GM21737 (cell line): ENCODE measurements around the gene MBNL1.
"Not testable (repeated sequence)": the region's sequence is repeated elsewhere in the genome, so short reads cannot be mapped to it uniquely, and the experiment has no call there.

Experiments
- ATAC-seq: cut with Tn5 transposase; IDR thresholded peaks from one replicate; pipeline ENCODE4 v1.9.1; 2021; ENCODE audit warnings: mild to moderate bottlenecking, moderate library complexity; ENCODE audit not compliant: unreplicated experiment

MBNL1 gene

DNA sequence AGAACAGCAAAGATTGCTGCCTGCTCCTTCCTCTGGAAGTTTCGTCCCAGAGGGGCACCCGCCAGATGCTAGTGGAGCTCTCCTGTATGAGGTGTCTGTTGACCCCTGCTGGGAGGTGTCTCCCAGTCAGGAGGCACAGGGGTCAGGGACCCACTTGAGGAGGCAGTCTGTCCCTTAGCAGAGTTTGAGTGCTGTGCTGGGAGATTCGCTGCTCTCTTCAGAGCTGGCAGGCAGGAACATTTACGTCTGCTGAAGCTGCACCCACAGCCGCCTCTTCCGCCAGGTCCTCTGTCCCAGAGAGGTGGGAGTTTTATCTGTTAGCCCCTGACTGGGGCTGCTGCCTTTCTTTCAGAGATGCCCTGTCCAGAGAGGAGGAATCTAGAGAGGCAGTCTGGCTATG lies 103.9 kb downstream of the MBNL1 start:
- not testable (repeated sequence) for ATAC-seq

- ATAC-seq, result no peak
Observed at GRCh38 chr3:152373379-152373778, 104.7 kb downstream of the MBNL1 start.

DNA sequence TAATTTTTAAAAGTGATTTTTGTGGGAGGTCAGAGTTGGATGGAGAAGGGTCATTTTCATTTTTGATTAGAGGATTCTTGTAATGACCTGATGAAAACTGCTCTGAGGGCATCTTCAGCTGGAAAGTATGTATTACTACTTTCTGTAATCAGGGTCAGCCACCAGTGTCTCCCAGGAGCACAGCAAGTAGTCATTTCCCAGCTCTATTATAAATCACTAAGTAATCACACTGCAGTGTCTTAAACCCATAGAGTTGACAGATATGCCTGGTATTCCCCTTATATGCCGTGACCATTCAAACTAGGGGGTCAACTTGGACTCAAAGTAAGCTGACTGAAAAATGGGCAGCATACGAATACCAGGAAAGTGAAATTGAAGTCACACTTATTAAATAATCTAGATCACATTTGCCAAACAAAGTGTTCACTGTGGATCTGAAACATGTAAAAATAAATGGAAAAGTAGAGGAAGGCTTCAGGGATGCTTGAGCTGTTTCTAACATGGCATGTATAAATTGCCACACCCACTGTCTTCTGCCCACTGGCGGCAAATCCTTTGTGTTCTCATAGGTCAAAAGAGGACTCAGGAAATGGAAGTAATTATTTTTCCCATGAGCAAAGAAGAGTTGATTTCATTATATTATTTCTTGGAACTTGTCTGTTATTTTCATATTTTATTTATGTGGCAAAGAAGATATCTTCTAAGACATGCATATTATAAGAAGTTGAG lies 105.7 kb downstream of the MBNL1 start:
- no peak for ATAC-seq

DNA sequence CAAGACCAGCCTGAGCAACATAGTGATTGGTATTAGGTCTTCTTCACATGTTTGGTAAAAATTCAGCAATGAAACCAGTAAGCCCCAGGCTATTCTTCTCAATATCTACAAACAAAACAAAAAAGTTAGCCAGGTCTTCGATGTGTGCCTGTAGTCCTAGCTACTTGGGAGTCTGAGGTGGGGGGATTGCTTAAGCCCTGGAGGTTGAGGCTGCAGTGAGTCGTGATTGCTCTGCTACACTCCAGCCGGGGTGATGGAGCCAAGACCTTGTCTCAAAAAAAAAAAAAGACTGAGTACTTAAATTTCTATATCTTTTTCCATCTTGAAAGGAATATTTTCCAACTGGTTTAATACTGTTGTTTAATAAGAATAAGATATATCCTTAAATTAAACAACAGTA lies 106.8 kb downstream of the MBNL1 start:
- ATAC-seq, result no peak

DNA sequence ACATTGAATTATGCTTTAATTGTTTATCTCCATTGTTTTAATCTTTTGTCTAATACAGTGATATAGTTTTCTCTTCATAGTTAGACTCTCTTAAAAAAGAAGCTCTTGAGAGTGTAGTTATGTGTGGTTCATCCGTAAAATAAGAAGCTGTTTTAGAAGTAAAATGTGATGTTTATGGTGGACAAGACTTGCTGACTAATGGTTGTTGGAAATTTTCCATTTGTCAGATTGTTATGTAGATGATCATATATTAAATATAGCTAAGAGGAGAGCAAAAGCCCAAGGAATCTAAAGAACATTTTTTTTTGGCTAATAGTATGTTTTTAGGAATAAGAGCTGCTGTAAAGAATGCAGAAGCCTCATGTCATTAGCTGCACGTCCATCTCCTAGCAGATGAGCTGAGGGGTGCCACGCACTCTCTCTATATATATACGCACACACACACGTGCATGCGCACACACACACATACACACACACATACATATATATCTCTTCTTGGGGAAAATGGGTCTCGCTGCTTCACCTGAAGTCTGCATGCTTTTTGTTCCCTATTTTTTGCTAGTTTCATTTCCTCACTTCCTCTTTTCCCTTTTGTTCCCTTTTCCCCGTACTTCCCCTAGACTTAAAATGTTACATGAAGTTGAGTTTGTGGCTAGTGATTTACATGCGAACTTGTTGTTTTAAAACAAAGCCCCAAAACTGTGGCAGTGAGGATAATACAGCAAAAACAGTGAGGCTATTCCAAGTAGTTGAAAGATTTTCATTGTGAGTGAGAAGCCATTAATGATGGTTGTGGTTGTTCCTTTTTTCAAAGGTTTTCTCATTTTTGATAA lies 107.8 kb downstream of the MBNL1 start:
- ATAC-seq, result peak; percentile 75

GRCh38 chr3:152377184-152377570 lies 108.4 kb downstream of the MBNL1 start:
- peak; percentile 20 for ATAC-seq

DNA sequence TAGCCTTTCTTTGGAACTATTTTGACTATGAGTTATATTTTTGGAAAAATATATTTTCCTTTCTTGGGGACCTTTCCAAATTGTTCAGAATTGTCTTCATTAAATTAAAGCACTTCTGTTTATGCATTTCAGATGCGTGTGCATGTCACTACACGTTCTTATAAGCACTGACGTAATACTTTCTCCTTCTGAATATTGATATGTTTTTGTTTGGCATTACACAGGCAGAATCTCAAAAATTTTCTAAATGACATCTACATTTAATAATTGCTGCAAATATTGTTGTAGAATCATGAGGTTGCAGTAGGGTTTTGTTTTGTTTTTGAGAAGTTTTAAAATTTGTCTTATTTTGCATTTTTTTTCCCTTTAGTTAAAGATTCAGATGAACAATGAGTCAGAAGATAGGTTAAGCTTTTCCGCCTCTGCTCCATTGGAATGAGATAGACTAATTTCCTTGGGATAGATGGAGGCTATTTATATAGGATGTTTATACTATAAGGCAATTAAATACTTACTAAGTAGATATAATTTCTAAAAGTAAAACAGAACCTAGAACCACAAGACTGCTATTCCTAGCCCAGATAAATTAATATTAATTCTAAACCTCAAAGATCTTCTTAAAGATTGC lies 110.8 kb downstream of the MBNL1 start:
- no peak for ATAC-seq

GRCh38 chr3:152380043-152380442 lies 111.3 kb downstream of the MBNL1 start:
- no peak for ATAC-seq

- ATAC-seq, result no peak
Observed at GRCh38 chr3:152381881-152382295, 113.2 kb downstream of the MBNL1 start.

- ATAC-seq, result no peak
Observed at GRCh38 chr3:152382312-152383135, 113.8 kb downstream of the MBNL1 start.

DNA sequence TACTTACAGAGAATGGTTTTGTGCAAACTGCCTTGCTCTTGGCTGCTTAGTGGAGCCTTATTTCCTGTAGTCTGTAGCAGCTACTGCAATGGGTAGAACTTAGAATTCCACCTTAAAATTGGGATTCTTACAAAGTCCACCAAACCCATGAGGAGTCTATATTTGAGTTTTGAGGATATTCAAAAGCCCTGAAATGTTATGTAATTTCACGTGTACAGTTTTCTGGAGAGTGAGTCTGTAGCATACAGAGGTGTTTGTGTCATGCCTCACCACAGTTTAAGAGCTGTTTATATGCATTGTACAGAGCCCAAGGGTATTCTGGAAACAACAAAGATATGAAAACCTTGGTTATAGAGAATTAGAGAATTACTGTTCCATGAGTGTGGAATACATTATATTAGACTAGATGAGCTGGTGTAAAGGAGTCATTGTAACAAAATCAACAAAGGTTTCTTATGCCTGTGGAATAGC lies 114.4 kb downstream of the MBNL1 start:
- no peak for ATAC-seq

DNA sequence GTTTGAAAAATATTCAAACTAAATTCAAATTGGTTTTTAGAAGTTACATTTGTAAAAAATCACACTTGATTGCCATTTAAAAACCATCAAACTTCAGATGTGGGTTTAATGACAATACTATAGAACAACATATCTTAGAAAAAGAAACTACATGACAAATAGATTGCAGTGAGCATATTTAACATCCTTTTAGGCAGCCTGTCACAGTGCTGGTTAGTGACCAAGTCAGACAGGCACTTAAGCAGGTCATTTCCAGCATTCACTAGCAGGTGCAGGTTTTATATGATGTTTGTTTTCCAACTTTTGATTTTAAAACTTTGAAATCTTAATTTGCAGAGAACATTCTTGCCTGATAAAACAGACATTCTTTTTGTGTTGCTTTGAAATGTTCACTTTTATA lies 115.7 kb downstream of the MBNL1 start:
- no peak for ATAC-seq

- no peak for ATAC-seq
Observed at GRCh38 chr3:152385761-152386160, 117.0 kb downstream of the MBNL1 start.

DNA sequence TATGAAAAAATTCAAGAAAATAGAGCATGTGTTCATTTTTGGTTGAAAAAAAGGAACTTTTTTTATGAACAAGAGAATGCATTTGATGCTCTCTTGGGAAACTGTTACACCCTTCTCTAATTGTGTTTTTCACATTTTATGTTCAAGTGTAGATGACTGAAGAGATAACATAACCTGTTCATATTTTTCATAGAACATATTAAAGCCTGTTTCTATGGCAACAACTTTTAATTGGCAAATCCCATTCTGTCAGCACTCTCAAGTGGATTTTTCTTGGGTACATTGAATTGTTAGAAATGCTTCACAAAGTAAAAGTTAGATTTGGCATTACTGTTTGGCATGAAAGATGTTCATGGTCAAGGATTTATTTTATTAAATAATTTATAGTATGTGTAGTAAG lies 117.5 kb downstream of the MBNL1 start:
- no peak for ATAC-seq

- no peak for ATAC-seq
Observed at GRCh38 chr3:152388631-152389030, 119.9 kb downstream of the MBNL1 start.

GRCh38 chr3:152389316-152389934 lies 120.7 kb downstream of the MBNL1 start:
- ATAC-seq, result no peak

DNA sequence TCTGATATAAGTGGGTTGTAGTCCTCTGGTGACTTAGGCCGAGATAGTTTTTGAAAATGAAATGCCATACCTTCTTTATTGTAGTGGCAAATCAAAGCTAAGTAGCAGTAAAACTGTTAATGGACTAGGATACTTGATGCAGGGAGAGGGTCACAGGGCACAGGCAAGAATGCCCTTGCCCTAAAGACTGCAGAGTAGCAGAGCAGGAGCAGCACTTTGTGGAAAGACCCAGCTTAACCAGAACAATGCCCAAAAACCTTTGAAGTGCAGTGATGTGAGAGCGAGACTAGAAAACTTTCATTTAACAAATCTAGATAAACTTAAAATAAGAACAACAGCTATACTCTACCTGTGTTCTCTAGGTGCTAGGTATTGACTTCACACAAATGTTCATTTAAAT lies 121.9 kb downstream of the MBNL1 start:
- ATAC-seq, result no peak

DNA sequence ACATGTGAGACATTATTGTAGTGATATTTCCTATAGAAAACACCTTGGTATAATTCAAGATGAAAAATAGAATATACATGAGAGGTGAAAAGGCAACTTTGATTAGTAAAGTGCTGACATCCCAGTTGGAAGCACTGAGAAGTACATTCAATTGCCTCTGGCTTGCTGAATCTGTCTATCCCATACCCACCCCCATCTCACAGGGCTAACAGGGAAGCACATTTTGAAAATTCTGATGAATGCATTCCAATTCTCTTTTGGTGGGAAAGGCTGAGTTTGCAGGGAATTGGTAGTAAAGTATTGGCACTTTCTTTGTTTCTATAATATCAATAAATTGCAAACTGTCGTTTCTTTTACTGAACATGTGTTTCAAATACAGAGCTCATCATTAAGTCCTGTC lies 122.9 kb downstream of the MBNL1 start:
- ATAC-seq, result no peak

GRCh38 chr3:152392272-152392880 lies 123.6 kb downstream of the MBNL1 start:
- ATAC-seq, result no peak

- no peak for ATAC-seq
Observed at GRCh38 chr3:152394246-152394645, 125.5 kb downstream of the MBNL1 start.
